ENCODE results near the gene PBXIP1. TPM values are rescaled to one million over a fixed set of nuclear protein-coding genes. Genes with fewer than 3 reads are reported as not detected.
A peak's percentile ranks its signal among the peaks of the same experiment; 100 is the strongest.

Gene PBXIP1
- total and polyA plus RNA-seq, 2 of the 13 experiments (the other 11 are each of a cell fraction or from before 2014, with no cell fraction given), result 16.3 to 31.9 TPM

- TF ChIP-seq SIN3A (IDR thresholded peaks at IDR 0.05; ENCODE audit: borderline replicate concordance, low read depth, low read length) (no peak), ZNF160 (CRISPR knock-in tag; IDR thresholded peaks at IDR 0.05) (0 out of 2 replicates have a peak, but pooled peaks have one; percentile 6), GMEB1 (CRISPR knock-in tag; IDR thresholded peaks at IDR 0.05; ENCODE audit: borderline replicate concordance) (peak; percentile 43; the same call in 1 of the 2 replicates), ZMAT3 (CRISPR knock-in tag; conservative IDR thresholded peaks at IDR 0.05) (no peak), PHF8 (CRISPR knock-in tag; IDR thresholded peaks at IDR 0.05) (no peak), RNF2 (conservative IDR thresholded peaks at IDR 0.05; ENCODE audit: low read depth) (no peak), TCF12 (IDR thresholded peaks at IDR 0.05) (no peak), TCF12 (CRISPR knock-in tag; IDR thresholded peaks at IDR 0.05) (no peak), ARNT (IDR thresholded peaks at IDR 0.05) (no peak), STAT5B (CRISPR knock-in tag; IDR thresholded peaks at IDR 0.05) (no peak), ZNF264 (CRISPR knock-in tag; IDR thresholded peaks at IDR 0.05) (peak; percentile 74; the same call in 1 of the 2 replicates), MYC (CRISPR knock-in tag; IDR thresholded peaks at IDR 0.05; ENCODE audit: borderline replicate concordance) (peak; percentile 63; the same call in 1 of the 2 replicates), ZBTB8A (CRISPR knock-in tag; IDR thresholded peaks at IDR 0.05; ENCODE audit: borderline replicate concordance, low read depth) (no peak), RBAK (CRISPR knock-in tag; IDR thresholded peaks at IDR 0.05) (no peak), ZNF503 (CRISPR knock-in tag; IDR thresholded peaks at IDR 0.05) (peak; percentile 22; the same call in 1 of the 2 replicates), ZNF3 (CRISPR knock-in tag; IDR thresholded peaks at IDR 0.05) (no peak), ZNF18 (CRISPR knock-in tag; IDR thresholded peaks at IDR 0.05; ENCODE audit: insufficient replicate concordance) (no peak), ZFYVE20 (CRISPR knock-in tag; IDR thresholded peaks at IDR 0.05; ENCODE audit: borderline replicate concordance, low read depth) (no peak), KLF6 (CRISPR knock-in tag; IDR thresholded peaks at IDR 0.05) (peak; percentile 41; the same call in 1 of the 2 replicates)
- TF ChIP-seq, protein P1, sequence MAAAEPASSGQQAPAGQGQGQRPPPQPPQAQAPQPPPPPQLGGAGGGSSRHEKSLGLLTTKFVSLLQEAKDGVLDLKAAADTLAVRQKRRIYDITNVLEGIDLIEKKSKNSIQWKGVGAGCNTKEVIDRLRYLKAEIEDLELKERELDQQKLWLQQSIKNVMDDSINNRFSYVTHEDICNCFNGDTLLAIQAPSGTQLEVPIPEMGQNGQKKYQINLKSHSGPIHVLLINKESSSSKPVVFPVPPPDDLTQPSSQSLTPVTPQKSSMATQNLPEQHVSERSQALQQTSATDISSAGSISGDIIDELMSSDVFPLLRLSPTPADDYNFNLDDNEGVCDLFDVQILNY (CRISPR knock-in tag; conservative IDR thresholded peaks at IDR 0.05), result no peak
- TF ChIP-seq, protein P2, sequence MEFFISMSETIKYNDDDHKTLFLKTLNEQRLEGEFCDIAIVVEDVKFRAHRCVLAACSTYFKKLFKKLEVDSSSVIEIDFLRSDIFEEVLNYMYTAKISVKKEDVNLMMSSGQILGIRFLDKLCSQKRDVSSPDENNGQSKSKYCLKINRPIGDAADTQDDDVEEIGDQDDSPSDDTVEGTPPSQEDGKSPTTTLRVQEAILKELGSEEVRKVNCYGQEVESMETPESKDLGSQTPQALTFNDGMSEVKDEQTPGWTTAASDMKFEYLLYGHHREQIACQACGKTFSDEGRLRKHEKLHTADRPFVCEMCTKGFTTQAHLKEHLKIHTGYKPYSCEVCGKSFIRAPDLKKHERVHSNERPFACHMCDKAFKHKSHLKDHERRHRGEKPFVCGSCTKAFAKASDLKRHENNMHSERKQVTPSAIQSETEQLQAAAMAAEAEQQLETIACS (CRISPR knock-in tag; IDR thresholded peaks at IDR 0.05), result no peak
Observed at GRCh38 chr1:154972517-154973343, 16.8 kb upstream of the PBXIP1 start (continued).
